GM12878 (cell line): ENCODE measurements around the gene AQP3. TPM values are rescaled to one million over a fixed set of nuclear protein-coding genes. Genes with fewer than 3 reads are reported as not detected.

Experiments used
- ATF2 ChIP-seq: IDR thresholded peaks from 2 replicates; pipeline ENCODE4 v1.6.1; 2012; ENCODE audit warnings: low read length, inconsistent platforms
- BHLHE40 ChIP-seq, 2 experiments: fragments of 450-650 bp in 1 of 2; IDR thresholded peaks; 2 replicates each; pipeline ENCODE4 v1.6.1; 2011 to 2017; ENCODE audit warnings: low read depth in 2 of 2, borderline replicate concordance in 1 of 2, improper control_type of control experiment in 1 of 2, low read length in 1 of 2, mild to moderate bottlenecking in 1 of 2
- CBFB ChIP-seq: IDR thresholded peaks from 2 replicates; pipeline ENCODE4 v1.6.1; 2016; ENCODE audit warnings: antibody characterized with exemption, low read depth
- CHD2 ChIP-seq: IDR thresholded peaks from 2 replicates; pipeline ENCODE4 v1.6.1; 2011; ENCODE audit warnings: low read depth, low read length, improper control_type of control experiment, borderline replicate concordance
- FOXM1 ChIP-seq: IDR thresholded peaks from 2 replicates; pipeline ENCODE4 v1.6.1; 2012; ENCODE audit warnings: low read depth, mild to moderate bottlenecking, inconsistent platforms, low read length, moderate library complexity
- IKZF1 ChIP-seq: fragments of 450-650 bp; conservative IDR thresholded peaks from 2 replicates; pipeline ENCODE4 v1.6.1; 2017; ENCODE audit warnings: antibody characterized with exemption, mild to moderate bottlenecking
- NFYB ChIP-seq: IDR thresholded peaks from 2 replicates; pipeline ENCODE4 v1.6.1; 2011; ENCODE audit warnings: low read depth, mild to moderate bottlenecking, low read length, improper control_type of control experiment, moderate library complexity; ENCODE audit not compliant: insufficient read depth
- NR2C2 ChIP-seq: IDR thresholded peaks from 2 replicates; pipeline ENCODE4 v1.6.1; 2011; ENCODE audit warnings: borderline replicate concordance, low read depth; ENCODE audit not compliant: control insufficient read depth, insufficient read length
- RELA ChIP-seq: fragments of 450-650 bp; IDR thresholded peaks from 2 replicates; pipeline ENCODE4 v1.8.0; 2014; ENCODE audit warnings: borderline replicate concordance; ENCODE audit not compliant: partially characterized antibody
- RUNX3 ChIP-seq: IDR thresholded peaks from 2 replicates; pipeline ENCODE4 v1.6.1; 2012; ENCODE audit warnings: low read length, inconsistent platforms
- TBL1XR1 ChIP-seq: IDR thresholded peaks from 2 replicates; pipeline ENCODE4 v1.6.1; 2012; ENCODE audit warnings: low read depth, low read length, improper control_type of control experiment
- TCF12 ChIP-seq: IDR thresholded peaks from 2 replicates; pipeline ENCODE4 v1.6.1; 2011; ENCODE audit warnings: low read depth, mild to moderate bottlenecking, low read length
- TCF7 ChIP-seq: IDR thresholded peaks from 2 replicates; pipeline ENCODE4 v1.6.1; 2014; ENCODE audit warnings: antibody characterized with exemption, borderline replicate concordance
- USF1 ChIP-seq: IDR thresholded peaks from 2 replicates; pipeline ENCODE4 v1.6.1; 2011; ENCODE audit warnings: borderline replicate concordance, low read depth, mild to moderate bottlenecking, moderate library complexity, mixed read lengths, low read length; ENCODE audit not compliant: insufficient read depth; ENCODE audit errors: extremely low read length
- YY1 ChIP-seq: IDR thresholded peaks from 2 replicates; pipeline ENCODE4 v1.6.1; 2011; ENCODE audit warnings: low read depth, mild to moderate bottlenecking, low read length
- ZZZ3 ChIP-seq: IDR thresholded peaks from 2 replicates; pipeline ENCODE4 v1.6.1; 2011; ENCODE audit warnings: low read depth; ENCODE audit not compliant: control insufficient read depth, insufficient read length
- polyA plus RNA-seq, 11 experiments: library from polyadenylated mRNA; depleted of rRNA in 4 of 11; unstranded in 6 of 11; stranded (reverse) in 5 of 11; fragments of >200 nt; fragmentation: Nextera tagmentation in 4 of 11; fragmentation: Illumina TruSeq in 1 of 11; extraction: Ambion mirVana in 4 of 11; extraction: Trizol in 1 of 11; gene quantifications; 1 replicate in 1 of 11; 2 replicates in 10 of 11; pipeline versions ENCODE4 v1.2.1 to v1.2.3, GENCODE V29; 2011 to 2016; ENCODE audit warnings: inconsistent platforms in 2 of 11, missing spikeins in 2 of 11, low read depth in 1 of 11
- total RNA-seq, 4 experiments: library from RNA; depleted of rRNA in 3 of 4; stranded (reverse); fragments of >200 nt in 3 of 4; fragmentation: Illumina TruSeq in 1 of 4; extraction: Trizol in 1 of 4; gene quantifications; 2 replicates each; pipeline versions ENCODE4 v1.2.1 to v1.2.3, GENCODE V29; 2013 to 2021
- TF ChIP-seq, protein P1 (sequence below): fragments of 450-650 bp; formaldehyde crosslinking; IDR thresholded peaks from 2 replicates; pipeline ENCODE4 v1.4.0; 2022; ENCODE audit warnings: mild to moderate bottlenecking, moderate library complexity
- TF ChIP-seq, protein P2 (sequence below): fragments of 150-350 bp; IDR thresholded peaks from 2 replicates; pipeline ENCODE4 v1.6.1; 2014; ENCODE audit warnings: mild to moderate bottlenecking, low read depth, low read length
- TF ChIP-seq, protein P3 (sequence below): fragments of 450-650 bp; IDR thresholded peaks from 2 replicates; pipeline ENCODE4 v1.6.1; 2014; ENCODE audit warnings: mild to moderate bottlenecking
- TF ChIP-seq, protein P4 (sequence below): fragments of 450-650 bp; IDR thresholded peaks from 2 replicates; pipeline ENCODE4 v1.6.1; 2016; ENCODE audit warnings: mild to moderate bottlenecking

AQP3 gene
- total and polyA plus RNA-seq, 10 of the 15 experiments (the other 5 are each of a cell fraction or from before 2014, with no cell fraction given), result 0.60 to 11.8 (median 4.5) TPM

DNA sequence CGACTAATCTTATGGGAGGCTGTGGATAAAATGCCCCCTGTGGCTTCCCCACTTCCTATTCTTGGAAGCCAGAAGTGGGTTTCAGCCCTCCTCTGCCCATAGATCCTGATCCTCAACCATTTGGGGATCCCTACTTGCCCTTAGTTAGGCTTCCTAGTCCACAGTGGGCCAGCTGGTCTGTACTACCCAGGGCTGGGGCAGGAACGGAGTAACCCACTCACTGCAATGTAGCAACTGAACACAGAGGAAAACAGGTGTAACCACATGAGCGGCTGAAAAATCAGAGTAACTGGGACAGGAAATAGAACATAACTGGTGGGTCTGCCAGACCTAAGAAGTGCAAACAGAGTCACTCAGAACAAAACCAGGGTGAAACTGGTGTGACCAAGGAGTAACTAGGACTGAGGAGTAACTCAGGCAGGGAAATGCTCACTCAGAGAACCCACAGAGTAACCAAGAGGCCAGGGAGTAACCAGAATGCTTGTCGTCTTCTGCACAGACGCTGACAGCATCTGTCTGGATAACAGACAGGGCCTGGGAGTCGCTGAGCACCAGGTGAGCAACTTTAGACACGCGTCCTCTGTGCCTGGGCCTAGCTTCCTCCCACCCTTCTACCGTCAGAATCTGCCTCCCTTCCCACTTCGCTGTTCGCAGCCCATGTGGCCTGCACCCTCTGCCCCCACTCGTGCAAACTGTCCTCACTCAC, 1.0 kb downstream of the AQP3 start (continued):
- TF ChIP-seq, protein P1, sequence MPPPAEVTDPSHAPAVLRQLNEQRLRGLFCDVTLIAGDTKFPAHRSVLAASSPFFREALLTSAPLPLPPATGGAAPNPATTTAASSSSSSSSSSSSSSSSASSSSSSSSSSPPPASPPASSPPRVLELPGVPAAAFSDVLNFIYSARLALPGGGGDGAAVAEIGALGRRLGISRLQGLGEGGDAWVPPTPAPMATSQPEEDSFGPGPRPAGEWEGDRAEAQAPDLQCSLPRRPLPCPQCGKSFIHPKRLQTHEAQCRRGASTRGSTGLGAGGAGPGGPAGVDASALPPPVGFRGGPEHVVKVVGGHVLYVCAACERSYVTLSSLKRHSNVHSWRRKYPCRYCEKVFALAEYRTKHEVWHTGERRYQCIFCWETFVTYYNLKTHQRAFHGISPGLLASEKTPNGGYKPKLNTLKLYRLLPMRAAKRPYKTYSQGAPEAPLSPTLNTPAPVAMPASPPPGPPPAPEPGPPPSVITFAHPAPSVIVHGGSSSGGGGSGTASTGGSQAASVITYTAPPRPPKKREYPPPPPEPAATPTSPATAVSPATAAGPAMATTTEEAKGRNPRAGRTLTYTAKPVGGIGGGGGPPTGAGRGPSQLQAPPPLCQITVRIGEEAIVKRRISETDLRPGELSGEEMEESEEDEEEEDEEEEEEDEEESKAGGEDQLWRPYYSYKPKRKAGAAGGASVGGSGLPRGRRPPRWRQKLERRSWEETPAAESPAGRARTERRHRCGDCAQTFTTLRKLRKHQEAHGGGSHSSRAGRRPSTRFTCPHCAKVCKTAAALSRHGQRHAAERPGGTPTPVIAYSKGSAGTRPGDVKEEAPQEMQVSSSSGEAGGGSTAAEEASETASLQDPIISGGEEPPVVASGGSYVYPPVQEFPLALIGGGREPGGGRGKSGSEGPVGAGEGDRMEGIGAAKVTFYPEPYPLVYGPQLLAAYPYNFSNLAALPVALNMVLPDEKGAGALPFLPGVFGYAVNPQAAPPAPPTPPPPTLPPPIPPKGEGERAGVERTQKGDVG (CRISPR knock-in tag), result no peak
- TF ChIP-seq FOXM1 (peak; percentile 67; the same call in 1 of the 2 replicates), NR2C2 (no peak), ZZZ3 (no peak), CBFB (peak; percentile 63; the same call in 1 of the 2 replicates), IKZF1 (no peak), TBL1XR1 (no peak), BHLHE40 (IDR thresholded peaks at IDR 0.05; ENCODE audit: borderline replicate concordance in 1 of 2, low read depth in 2 of 2, low read length in 1 of 2) (peak; percentile 19 to 66; a peak in 2 of 4 replicates), RELA (no peak), NFYB (no peak), YY1 (no peak), RUNX3 (peak; percentile 87), USF1 (no peak), ATF2 (peak; percentile 74; the same call in 1 of the 2 replicates), TCF7 (no peak), CHD2 (peak; percentile 15; the same call in 1 of the 2 replicates), TCF12 (peak; percentile 33; the same call in 1 of the 2 replicates)
- TF ChIP-seq, protein P2, sequence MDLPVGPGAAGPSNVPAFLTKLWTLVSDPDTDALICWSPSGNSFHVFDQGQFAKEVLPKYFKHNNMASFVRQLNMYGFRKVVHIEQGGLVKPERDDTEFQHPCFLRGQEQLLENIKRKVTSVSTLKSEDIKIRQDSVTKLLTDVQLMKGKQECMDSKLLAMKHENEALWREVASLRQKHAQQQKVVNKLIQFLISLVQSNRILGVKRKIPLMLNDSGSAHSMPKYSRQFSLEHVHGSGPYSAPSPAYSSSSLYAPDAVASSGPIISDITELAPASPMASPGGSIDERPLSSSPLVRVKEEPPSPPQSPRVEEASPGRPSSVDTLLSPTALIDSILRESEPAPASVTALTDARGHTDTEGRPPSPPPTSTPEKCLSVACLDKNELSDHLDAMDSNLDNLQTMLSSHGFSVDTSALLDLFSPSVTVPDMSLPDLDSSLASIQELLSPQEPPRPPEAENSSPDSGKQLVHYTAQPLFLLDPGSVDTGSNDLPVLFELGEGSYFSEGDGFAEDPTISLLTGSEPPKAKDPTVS, result no peak
- TF ChIP-seq, protein P3, sequence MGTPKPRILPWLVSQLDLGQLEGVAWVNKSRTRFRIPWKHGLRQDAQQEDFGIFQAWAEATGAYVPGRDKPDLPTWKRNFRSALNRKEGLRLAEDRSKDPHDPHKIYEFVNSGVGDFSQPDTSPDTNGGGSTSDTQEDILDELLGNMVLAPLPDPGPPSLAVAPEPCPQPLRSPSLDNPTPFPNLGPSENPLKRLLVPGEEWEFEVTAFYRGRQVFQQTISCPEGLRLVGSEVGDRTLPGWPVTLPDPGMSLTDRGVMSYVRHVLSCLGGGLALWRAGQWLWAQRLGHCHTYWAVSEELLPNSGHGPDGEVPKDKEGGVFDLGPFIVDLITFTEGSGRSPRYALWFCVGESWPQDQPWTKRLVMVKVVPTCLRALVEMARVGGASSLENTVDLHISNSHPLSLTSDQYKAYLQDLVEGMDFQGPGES, result no peak
- TF ChIP-seq, protein P4, sequence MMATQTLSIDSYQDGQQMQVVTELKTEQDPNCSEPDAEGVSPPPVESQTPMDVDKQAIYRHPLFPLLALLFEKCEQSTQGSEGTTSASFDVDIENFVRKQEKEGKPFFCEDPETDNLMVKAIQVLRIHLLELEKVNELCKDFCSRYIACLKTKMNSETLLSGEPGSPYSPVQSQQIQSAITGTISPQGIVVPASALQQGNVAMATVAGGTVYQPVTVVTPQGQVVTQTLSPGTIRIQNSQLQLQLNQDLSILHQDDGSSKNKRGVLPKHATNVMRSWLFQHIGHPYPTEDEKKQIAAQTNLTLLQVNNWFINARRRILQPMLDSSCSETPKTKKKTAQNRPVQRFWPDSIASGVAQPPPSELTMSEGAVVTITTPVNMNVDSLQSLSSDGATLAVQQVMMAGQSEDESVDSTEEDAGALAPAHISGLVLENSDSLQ, result 0 out of 2 replicates have a peak, but pooled peaks have one; percentile 4
